HG02759 (cell line): ENCODE data around the gene CNKSR1.

Experiments
- ATAC-seq: cut with Tn5 transposase; IDR thresholded peaks from one replicate; pipeline ENCODE4 v1.9.1; 2021; ENCODE audit warnings: mild to moderate bottlenecking, moderate library complexity; ENCODE audit not compliant: unreplicated experiment

Gene CNKSR1

DNA sequence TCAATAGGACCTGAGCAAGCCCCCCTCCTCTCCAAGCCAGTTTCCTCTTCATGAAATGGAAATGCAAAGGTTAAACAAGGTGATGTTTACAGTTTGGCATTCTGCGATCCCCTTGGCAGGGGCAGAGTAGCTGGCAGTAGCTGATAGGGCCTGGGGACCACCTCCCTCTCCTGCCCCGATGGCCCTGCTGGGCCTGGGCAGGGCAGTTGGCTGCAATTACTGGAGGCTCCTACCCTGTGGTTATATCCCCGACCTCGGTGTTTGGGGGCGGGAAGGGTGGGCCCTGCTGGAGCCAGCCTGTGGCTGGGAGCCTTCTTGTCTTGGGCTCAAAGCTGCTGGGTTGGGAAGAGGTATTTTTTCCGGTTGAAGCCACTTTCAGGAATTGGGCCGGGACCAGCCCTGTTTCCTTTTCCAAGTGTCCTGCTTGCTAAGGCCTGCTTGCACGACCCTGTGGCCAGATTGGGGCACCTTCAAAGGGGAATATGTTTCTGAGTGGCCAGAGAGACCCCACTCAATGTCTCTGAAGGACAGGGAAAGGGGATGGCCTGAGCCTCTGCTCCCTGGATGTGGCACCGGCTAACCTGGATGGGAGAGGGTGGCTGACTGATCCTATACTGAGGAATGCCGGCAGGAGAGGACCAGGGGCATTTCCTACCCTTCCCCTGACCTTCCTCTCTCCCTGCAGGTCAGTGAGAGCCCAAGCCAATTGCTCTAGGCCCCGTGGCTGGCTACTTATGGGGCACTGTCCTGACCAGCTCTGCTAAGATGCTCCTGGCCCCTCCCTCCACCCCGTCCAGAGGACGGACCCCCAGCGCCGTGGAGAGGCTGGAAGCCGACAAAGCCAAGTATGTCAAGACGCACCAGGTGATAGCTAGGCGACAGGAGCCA lies 16.5 kb upstream of the CNKSR1 start:
- no peak for ATAC-seq

DNA sequence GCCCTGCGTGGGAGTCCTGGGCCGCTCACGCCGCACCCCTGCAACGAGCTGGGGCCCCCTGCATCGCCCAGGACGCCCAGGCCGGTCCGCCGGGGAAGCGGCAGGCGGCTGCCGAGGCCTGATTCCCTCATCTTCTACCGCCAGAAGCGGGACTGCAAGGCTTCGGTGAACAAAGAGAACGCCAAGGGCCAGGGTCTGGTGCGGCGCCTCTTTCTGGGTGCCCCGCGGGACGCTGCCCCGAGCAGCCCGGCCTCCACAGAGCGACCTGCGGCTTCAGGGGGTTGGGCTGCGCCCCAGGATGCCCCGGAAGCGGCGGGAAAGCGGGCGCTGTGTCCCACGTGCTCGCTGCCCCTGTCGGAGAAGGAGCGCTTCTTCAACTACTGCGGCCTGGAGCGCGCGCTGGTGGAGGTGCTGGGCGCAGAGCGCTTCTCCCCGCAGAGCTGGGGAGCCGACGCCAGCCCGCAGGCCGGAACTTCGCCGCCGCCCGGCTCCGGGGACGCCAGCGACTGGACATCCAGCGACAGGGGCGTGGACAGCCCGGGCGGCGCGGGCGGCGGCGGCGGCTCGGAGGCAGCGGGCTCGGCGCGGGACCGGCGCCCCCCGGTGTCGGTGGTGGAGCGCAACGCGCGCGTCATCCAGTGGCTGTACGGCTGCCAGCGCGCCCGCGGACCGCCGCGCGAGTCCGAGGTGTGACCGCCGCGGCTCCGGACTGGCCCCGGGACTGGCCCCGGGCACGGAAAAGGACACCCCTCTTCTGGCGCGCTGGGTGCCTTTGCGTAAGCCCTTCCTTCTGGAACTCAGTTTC lies 15.7 kb upstream of the CNKSR1 start:
- no peak for ATAC-seq

GRCh38 chr1:26162220-26162709 lies 15.0 kb upstream of the CNKSR1 start:
- no peak for ATAC-seq

GRCh38 chr1:26163684-26164035 lies 13.6 kb upstream of the CNKSR1 start:
- ATAC-seq = no peak

DNA sequence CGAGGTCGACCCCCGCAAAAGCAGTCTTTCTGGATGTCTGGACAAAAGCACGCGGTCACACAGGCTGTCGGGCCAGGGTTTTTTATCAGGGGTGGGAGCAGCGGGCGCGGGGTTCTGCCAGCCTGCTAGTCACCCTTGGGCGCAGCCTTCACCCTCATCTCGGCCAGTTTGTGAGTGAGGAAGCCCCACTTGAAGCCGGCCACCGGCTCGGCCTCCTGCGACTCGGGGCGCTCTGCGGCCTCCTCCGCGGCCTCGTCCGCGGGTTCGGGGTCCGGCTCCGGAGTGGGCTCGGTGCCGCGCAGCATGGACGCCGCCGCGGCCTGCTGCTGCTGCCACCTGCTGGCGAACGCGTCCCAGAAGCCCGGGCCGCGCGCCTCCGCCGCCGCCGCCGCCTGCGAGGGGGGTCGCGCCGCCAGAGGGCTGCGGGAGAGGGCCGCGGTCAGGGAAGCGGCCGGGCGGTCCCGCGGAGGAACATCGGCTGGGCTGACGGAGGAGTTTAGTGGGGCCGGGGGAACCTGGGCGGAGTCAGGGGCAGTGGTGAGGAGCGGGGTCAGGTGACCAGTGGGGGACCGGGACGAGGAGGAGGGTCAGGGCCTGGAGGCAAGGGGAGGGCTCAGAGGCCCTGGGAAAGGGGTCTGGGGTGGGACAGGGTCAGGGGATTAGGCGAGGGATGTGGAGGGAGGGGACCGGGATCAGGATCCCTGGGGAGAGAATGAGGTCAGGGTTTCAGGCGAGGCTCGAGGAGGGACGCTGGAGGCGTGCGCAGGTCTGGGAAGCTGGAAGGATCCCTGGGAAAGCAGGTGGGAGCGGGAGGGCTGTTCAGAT lies 13.0 kb upstream of the CNKSR1 start:
- peak; percentile 44 for ATAC-seq

GRCh38 chr1:26164861-26165842 lies 12.1 kb upstream of the CNKSR1 start:
- no peak for ATAC-seq

- ATAC-seq = no peak
These were observed 10.5 kb upstream of the CNKSR1 start for GRCh38 chr1:26166719-26167281.

DNA sequence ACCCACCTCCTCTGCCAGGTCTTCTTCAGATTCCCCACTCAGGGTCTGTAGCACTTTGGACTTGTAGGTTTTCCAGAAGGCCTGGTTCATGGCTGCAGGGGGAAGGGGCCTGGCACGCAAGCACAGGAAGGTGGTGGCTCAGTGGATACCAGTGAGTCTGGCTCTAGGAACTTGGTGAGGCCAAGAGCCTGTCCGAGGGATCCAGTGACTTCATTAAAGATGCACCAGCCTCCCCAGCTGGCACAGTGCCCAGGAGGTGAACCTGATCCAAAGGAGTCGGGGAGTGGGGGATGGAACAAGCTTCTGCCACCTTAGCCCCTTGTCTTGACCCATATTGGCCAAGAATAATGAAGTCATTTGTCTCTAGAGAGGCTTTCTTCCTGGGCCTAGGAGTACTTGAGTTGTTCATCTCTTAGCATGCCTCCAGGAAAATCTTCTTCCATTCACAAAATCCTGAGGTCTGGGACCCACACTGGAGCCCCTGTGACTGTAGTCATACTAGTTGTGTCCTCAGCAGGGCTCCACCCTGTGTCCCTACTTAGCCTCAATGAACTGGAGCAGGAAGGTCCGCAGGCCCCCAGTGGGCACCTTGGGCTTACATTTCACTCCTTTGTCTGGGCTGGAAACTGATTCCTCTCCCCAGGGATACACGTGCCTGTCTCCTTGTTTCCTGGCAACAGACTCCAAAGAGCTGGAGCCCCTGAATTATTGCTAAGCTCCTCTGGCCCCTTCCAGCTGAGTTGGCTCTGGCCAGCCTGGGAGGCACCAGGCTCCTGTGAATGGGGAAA lies 8.7 kb upstream of the CNKSR1 start, which contains the start of gene C1orf232:
Gene C1orf232, minus strand, starts transcription at position 554 of the 788 bp plus-strand sequence. Its CDS starts 464 bp downstream, at position 90.
- no peak for ATAC-seq

DNA sequence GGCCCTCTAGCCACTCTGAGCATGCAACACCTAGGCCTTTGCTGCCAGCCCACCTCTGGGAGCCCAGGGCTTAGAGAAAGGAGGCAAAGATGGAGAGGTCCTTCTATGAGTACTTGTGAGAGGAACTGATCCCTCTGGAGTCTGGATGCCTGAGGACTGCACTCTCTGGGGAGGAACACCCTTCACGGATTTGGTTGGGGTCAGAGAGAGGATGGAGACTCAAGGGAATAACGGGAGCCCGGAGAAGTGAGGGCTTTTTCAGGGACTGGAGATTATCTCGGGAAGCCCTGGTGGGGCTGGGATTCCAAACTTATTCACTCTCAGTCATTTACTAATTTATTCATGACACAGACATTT lies 8.1 kb upstream of the CNKSR1 start:
- no peak for ATAC-seq

GRCh38 chr1:26169669-26170471 lies 7.4 kb upstream of the CNKSR1 start, which contains the start of gene ZNF593:
Gene ZNF593, plus strand, starts transcription at chr1:26169908. Its CDS starts 76 bp downstream, at chr1:26169984.
- ATAC-seq = peak; percentile 93

- no peak for ATAC-seq
These were observed 6.8 kb upstream of the CNKSR1 start for GRCh38 chr1:26170472-26170821.

GRCh38 chr1:26171084-26172072 lies 5.9 kb upstream of the CNKSR1 start, which contains the start of gene ZNF593OS:
Gene ZNF593OS, minus strand, starts transcription at chr1:26171832. Its CDS starts 171 bp downstream, at chr1:26171661.
- no peak for ATAC-seq

- no peak for ATAC-seq
These were observed 1.9 kb upstream of the CNKSR1 start for GRCh38 chr1:26175346-26175745.

GRCh38 chr1:26180010-26180506 lies 2.8 kb downstream of the CNKSR1 start:
- no peak for ATAC-seq

DNA sequence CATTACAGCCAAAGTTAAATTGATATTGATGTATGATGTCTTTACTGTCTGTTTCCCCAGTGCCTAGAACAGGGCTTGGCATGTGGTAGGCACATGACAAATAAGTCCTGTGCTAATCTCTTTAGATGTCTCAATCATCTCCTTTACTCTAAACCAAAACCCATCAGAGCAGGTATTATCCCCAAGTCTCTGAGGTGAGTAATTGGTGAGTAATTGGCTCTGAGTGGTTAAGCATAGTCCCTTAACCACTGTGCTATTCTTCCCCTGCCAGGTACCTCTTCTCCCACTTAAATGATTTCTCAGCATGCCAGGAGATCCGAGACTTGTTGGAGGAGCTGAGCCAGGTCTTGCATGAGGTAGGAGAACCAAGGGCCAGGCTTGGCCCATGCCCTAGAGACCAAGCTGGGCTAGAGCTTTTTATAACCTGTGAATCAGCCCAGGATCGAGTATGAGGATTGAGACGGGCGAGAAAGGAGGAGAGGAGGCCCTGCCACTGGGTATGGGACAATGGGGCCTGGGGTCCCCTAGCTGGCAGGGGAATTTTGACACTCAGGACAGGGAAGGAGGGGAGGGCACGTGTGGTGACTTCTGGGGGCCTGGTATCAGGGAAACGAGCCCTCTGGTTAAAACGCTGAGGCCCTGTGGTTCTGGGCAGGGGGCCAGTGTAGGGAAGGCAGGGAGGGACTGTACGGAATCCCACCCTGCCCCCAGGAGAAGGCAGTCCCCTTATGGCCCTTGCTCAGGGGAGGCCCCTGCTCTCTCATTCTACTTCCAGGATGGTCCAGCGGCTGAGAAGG lies 4.5 kb downstream of the CNKSR1 start:
- ATAC-seq = no peak

- no peak for ATAC-seq
These were observed 5.0 kb downstream of the CNKSR1 start for GRCh38 chr1:26182383-26182696.
